HPDE6-E6E7 (cell line): Measurements from ENCODE around the gene CUX1.
A peak's percentile ranks its signal among the peaks of the same experiment; 100 is the strongest.

ENCODE experiments used
- DNase-seq: peaks from one replicate; pipeline ENCODE4 v3.0.0; 2011; ENCODE audit warnings: missing footprints; ENCODE audit errors: extremely low spot score

The CUX1 gene

GRCh38 chr7:102268635-102269034, 451.2 kb downstream of the CUX1 start:
- DNase-seq, result no peak

- no peak for DNase-seq
These were observed 452.9 kb downstream of the CUX1 start for GRCh38 chr7:102270178-102270887.

GRCh38 chr7:102271158-102271798, 453.9 kb downstream of the CUX1 start:
- DNase-seq, result no peak

- DNase-seq, result peak; percentile 81
These were observed 454.9 kb downstream of the CUX1 start for GRCh38 chr7:102272075-102272916.

- DNase-seq, result no peak
These were observed 455.7 kb downstream of the CUX1 start for GRCh38 chr7:102272917-102273748.

- peak; percentile 100 for DNase-seq
These were observed 456.6 kb downstream of the CUX1 start for GRCh38 chr7:102273749-102274712.

GRCh38 chr7:102275123-102275703, 457.8 kb downstream of the CUX1 start:
- DNase-seq, result no peak

GRCh38 chr7:102277901-102278300, 460.5 kb downstream of the CUX1 start:
- no peak for DNase-seq

GRCh38 chr7:102279537-102280400, 462.3 kb downstream of the CUX1 start:
- DNase-seq, result no peak

GRCh38 chr7:102280521-102280920, 463.1 kb downstream of the CUX1 start:
- DNase-seq, result no peak

GRCh38 chr7:102281785-102282184, 464.4 kb downstream of the CUX1 start:
- DNase-seq, result no peak

- no peak for DNase-seq
These were observed 465.3 kb downstream of the CUX1 start for GRCh38 chr7:102282465-102283362.

GRCh38 chr7:102283477-102284189, 466.2 kb downstream of the CUX1 start:
- DNase-seq, result no peak

GRCh38 chr7:102284399-102284798, 467.0 kb downstream of the CUX1 start:
- DNase-seq, result no peak

GRCh38 chr7:102284891-102285539, 467.6 kb downstream of the CUX1 start:
- DNase-seq, result no peak

- no peak for DNase-seq
These were observed 468.3 kb downstream of the CUX1 start for GRCh38 chr7:102285540-102286236.
